Activated B cell treated with CpG ODN at 0.5 μM for 24 hours (primary cell): Measurements from ENCODE around the gene POLR3H. TPM values are rescaled to one million over a fixed set of nuclear protein-coding genes. Genes with fewer than 3 reads are reported as not detected.

Experiments
- ATAC-seq: fragments of 200-7000 bp; cut with Tn5 transposase; one replicate; pipeline ENCODE4 v1.10.0; 2021; ENCODE audit warnings: low read depth, mild to moderate bottlenecking, moderate library complexity
- CTCF ChIA-PET: fragments of 350-600 bp; sonication (Branson Sonifier 250); formaldehyde crosslinking; loops from one replicate; lab custom pipeline; 2021; ENCODE audit warnings: antibody characterized with exemption; lab: Charles Lee
- POLR2A ChIA-PET: fragments of 350-600 bp; sonication (Branson Sonifier 250); formaldehyde crosslinking; loops from one replicate; lab custom pipeline; 2021; ENCODE audit warnings: antibody characterized with exemption; lab: Charles Lee
- DNase-seq: peaks from one replicate; pipeline ENCODE4 v3.0.0; 2022
- H3K27ac Mint-ChIP-seq: one replicate; pipeline ENCODE4 v1.8.0; 2020; ENCODE audit warnings: mixed read lengths
- H3K27me3 Mint-ChIP-seq: one replicate; pipeline ENCODE4 v1.8.0; 2021; ENCODE audit warnings: mixed read lengths
- H3K36me3 Mint-ChIP-seq: one replicate; pipeline ENCODE4 v1.8.0; 2021; ENCODE audit warnings: low read depth, mixed read lengths
- H3K4me1 Mint-ChIP-seq: one replicate; pipeline ENCODE4 v1.8.0; 2021; ENCODE audit warnings: mixed read lengths
- H3K4me3 Mint-ChIP-seq: one replicate; pipeline ENCODE4 v1.8.0; 2020; ENCODE audit warnings: mild to moderate bottlenecking, mixed read lengths
- H3K9me3 Mint-ChIP-seq: one replicate; pipeline ENCODE4 v1.8.0; 2020; ENCODE audit warnings: mixed read lengths
- CTCF ChIP-seq: fragments of 200-600 bp; IDR thresholded peaks from one replicate; pipeline ENCODE4 v1.8.0; 2022; ENCODE audit warnings: antibody characterized with exemption, mild to moderate bottlenecking
- intact Hi-C: fragments of 100-400 bp; cut with micrococcal nuclease; formaldehyde crosslinking; loops from one replicate; pipeline ENCODE4 v1.15.1; 2024
- total RNA-seq: library from RNA; stranded (reverse); gene quantifications from 2 replicates; pipeline ENCODE4 v1.2.3, GENCODE V29; 2022

POLR3H gene
- total RNA-seq, 1 donor from 2014 or later = 43.9 TPM

- no peak for TF ChIP-seq CTCF
- intact Hi-C loops = no loop called here
- H3K27me3 Mint-ChIP-seq = no peaks in the 10 kb centered on the region
- peaks cover 9% of the 10 kb centered on the region for H3K36me3 Mint-ChIP-seq
- peaks cover 92% of the 10 kb centered on the region for H3K4me1 Mint-ChIP-seq
- peak overlapping the region; percentile 0 for H3K4me3 Mint-ChIP-seq
- ChIA-PET POLR2A (interaction anchor here (0.5 to 17.5 kb wide), 5 partner anchors 8 to 35 kb away, joined by 4 to 584 read pairs (median 5); partner anchors contain the start of genes ACO2, PHF5A and TOB2), CTCF (interaction anchor here (1.1 to 1.9 kb wide), 3 partner anchors 14 to 79 kb away, joined by 4 to 7 read pairs (median 7); partner anchors contain the start of genes ACO2 and PHF5A)
- ATAC-seq (no peak), DNase-seq (no peak)
- H3K27ac Mint-ChIP-seq = peak overlapping the region; percentile 96
- no peaks in the 10 kb centered on the region for H3K9me3 Mint-ChIP-seq
These were observed 61.8 kb downstream of the POLR3H start for GRCh38 chr22:41482319-41482935.

DNA sequence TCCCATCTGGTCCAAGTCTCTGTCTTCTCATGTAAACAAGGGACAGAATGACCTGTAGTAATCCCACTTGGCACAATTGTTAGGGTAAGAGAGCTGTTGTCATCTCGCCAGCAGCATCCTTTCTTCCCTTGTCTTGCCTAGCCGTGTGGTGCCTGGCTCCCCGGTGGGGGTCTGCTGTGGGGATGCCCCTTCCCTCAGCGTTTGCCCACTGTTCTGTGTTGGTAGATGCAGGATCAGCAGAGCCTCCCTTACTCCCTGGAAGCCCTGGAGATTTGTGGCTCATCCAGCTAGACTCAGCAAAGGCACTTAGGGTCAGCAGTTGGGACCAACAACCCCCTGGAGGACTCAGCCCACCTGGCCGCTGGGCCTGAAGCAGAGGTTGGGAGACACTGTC, 62.3 kb downstream of the POLR3H start:
- DNase-seq (no peak), ATAC-seq (no peak)
- no peak for TF ChIP-seq CTCF
- Mint-ChIP-seq H3K27me3 (no peaks in the 10 kb centered on the region), H3K4me1 (peaks cover 89% of the 10 kb centered on the region), H3K9me3 (no peaks in the 10 kb centered on the region), H3K4me3 (peak overlapping the region; percentile 0), H3K36me3 (peaks cover 6% of the 10 kb centered on the region), H3K27ac (peak overlapping the region; percentile 96)
- intact Hi-C loops = no loop called here
- ChIA-PET POLR2A (interaction anchor here (0.6 to 17.5 kb wide), 6 partner anchors 13 to 35 kb away, joined by 3 to 584 read pairs (median 6); partner anchors contain the start of genes ACO2, PHF5A and TOB2), CTCF (interaction anchor here (1.1 to 1.9 kb wide), 3 partner anchors 13 to 78 kb away, joined by 4 to 7 read pairs (median 7); partner anchors contain the start of genes ACO2 and PHF5A)

GRCh38 chr22:41481131-41481830, 63.0 kb downstream of the POLR3H start:
- Mint-ChIP-seq H3K27me3 (no peaks in the 10 kb centered on the region), H3K36me3 (peaks cover 6% of the 10 kb centered on the region), H3K9me3 (no peaks in the 10 kb centered on the region), H3K27ac (peak overlapping the region; percentile 96), H3K4me3 (peak overlapping the region; percentile 35), H3K4me1 (peaks cover 89% of the 10 kb centered on the region)
- ATAC-seq = no peak
- no peak for TF ChIP-seq CTCF
- intact Hi-C loops = no loop called here
- CTCF ChIA-PET = interaction anchor here (1.5 to 1.9 kb wide), 2 partner anchors 13 to 78 kb away, joined by 7 read pairs; partner anchors contain the start of genes ACO2 and PHF5A
- no peak for DNase-seq
- POLR2A ChIA-PET = interaction anchor here (0.6 to 17.5 kb wide), 5 partner anchors 12 to 34 kb away, joined by 3 to 584 read pairs (median 7); partner anchors contain the start of genes ACO2, PHF5A and TOB2

- H3K9me3 Mint-ChIP-seq = no peaks in the 10 kb centered on the region
- H3K27ac Mint-ChIP-seq = peak overlapping the region; percentile 96
- ChIA-PET CTCF (interaction anchor here (2.1 to 4.1 kb wide), 3 partner anchors 12 to 76 kb away, joined by 9 to 31 read pairs (median 11); partner anchors contain the start of genes ACO2 and PHF5A), POLR2A (interaction anchor here (0.6 to 17.5 kb wide), 7 partner anchors 8 to 282 kb away, joined by 5 to 584 read pairs (median 18); partner anchors contain the start of genes ACO2, PHF5A, TEF and TOB2)
- no peak for DNase-seq
- no peaks in the 10 kb centered on the region for H3K27me3 Mint-ChIP-seq
- TF ChIP-seq CTCF = no peak
- peaks cover 4% of the 10 kb centered on the region for H3K36me3 Mint-ChIP-seq
- intact Hi-C loops = no loop called here
- H3K4me1 Mint-ChIP-seq = peaks cover 91% of the 10 kb centered on the region
- ATAC-seq = no peak
- H3K4me3 Mint-ChIP-seq = peak overlapping the region; percentile 79
These were observed 63.9 kb downstream of the POLR3H start for GRCh38 chr22:41480397-41480735.
